Kidney glomerular epithelial cell (primary cell): ENCODE results near the gene SOBP.
"Not testable (repeated sequence)": the region's sequence is repeated elsewhere in the genome, so short reads cannot be mapped to it uniquely, and the experiment has no call there.

Experiments used
- DNase-seq: peaks from one replicate; lab custom pipeline; 2025; lab: John Stamatoyannopoulos, UW

Gene SOBP

GRCh38 chr6:107553121-107553520 is 63.2 kb downstream of the SOBP start:
- DNase-seq = not testable (repeated sequence)

- no peak for DNase-seq
Observed at GRCh38 chr6:107554326-107554725, 64.4 kb downstream of the SOBP start.

- DNase-seq = no peak
Observed at GRCh38 chr6:107554918-107555317, 65.0 kb downstream of the SOBP start.

GRCh38 chr6:107555449-107555848 is 65.5 kb downstream of the SOBP start:
- DNase-seq = no peak

- no peak for DNase-seq
Observed at GRCh38 chr6:107556082-107556481, 66.2 kb downstream of the SOBP start.

GRCh38 chr6:107557698-107558097 is 67.8 kb downstream of the SOBP start:
- DNase-seq = no peak

GRCh38 chr6:107560657-107561056 is 70.7 kb downstream of the SOBP start:
- DNase-seq = no peak

GRCh38 chr6:107561306-107561705 is 71.4 kb downstream of the SOBP start:
- no peak for DNase-seq

- DNase-seq = no peak
Observed at GRCh38 chr6:107563694-107564588, 74.0 kb downstream of the SOBP start.

- no peak for DNase-seq
Observed at GRCh38 chr6:107564589-107564951, 74.7 kb downstream of the SOBP start.

- no peak for DNase-seq
Observed at GRCh38 chr6:107565165-107565723, 75.3 kb downstream of the SOBP start.

- no peak for DNase-seq
Observed at GRCh38 chr6:107567643-107568042, 77.7 kb downstream of the SOBP start.

GRCh38 chr6:107569473-107569872 is 79.6 kb downstream of the SOBP start:
- DNase-seq = no peak

- DNase-seq = no peak
Observed at GRCh38 chr6:107571354-107571753, 81.4 kb downstream of the SOBP start.

GRCh38 chr6:107572886-107573285 is 83.0 kb downstream of the SOBP start:
- no peak for DNase-seq

- DNase-seq = no peak
Observed at GRCh38 chr6:107574856-107575255, 84.9 kb downstream of the SOBP start.

- peak; percentile 94 for DNase-seq
Observed at GRCh38 chr6:107576852-107577251, 86.9 kb downstream of the SOBP start.

- DNase-seq = no peak
Observed at GRCh38 chr6:107578642-107579341, 88.9 kb downstream of the SOBP start.

GRCh38 chr6:107579456-107580056 is 89.6 kb downstream of the SOBP start:
- DNase-seq = no peak

GRCh38 chr6:107582086-107582485 is 92.2 kb downstream of the SOBP start:
- DNase-seq = no peak

GRCh38 chr6:107584726-107585125 is 94.8 kb downstream of the SOBP start:
- DNase-seq = no peak

- DNase-seq = no peak
Observed at GRCh38 chr6:107585815-107586435, 96.0 kb downstream of the SOBP start.
